H1 (cell line): ENCODE data around the gene METRN. TPM values are rescaled to one million over a fixed set of nuclear protein-coding genes. Genes with fewer than 3 reads are reported as not detected.

ENCODE experiments used
- BACH1 ChIP-seq: IDR thresholded peaks from 2 replicates; pipeline ENCODE4 v1.6.1; 2012; ENCODE audit warnings: low read length, improper control_type of control experiment
- EP300 ChIP-seq, 2 experiments: IDR thresholded peaks; 1 replicate in 1 of 2; 2 replicates in 1 of 2; pipeline ENCODE4 v1.6.1; 2011 to 2012; ENCODE audit warnings: low read depth in 2 of 2, low read length in 2 of 2, mild to moderate bottlenecking in 2 of 2, borderline replicate concordance in 1 of 2, inconsistent platforms in 1 of 2, moderate library complexity in 1 of 2
- JUN ChIP-seq: IDR thresholded peaks from 2 replicates; pipeline ENCODE4 v1.6.1; 2011; ENCODE audit warnings: low read depth, mild to moderate bottlenecking, improper control_type of control experiment, low read length
- JUND ChIP-seq: IDR thresholded peaks from 2 replicates; pipeline ENCODE4 v1.6.1; 2011; ENCODE audit warnings: mild to moderate bottlenecking, improper control_type of control experiment, low read length
- POLR2AphosphoS5 ChIP-seq: IDR thresholded peaks from 2 replicates; pipeline ENCODE4 v1.6.1; 2011; ENCODE audit warnings: low read depth, low read length
- RFX5 ChIP-seq: IDR thresholded peaks from 2 replicates; pipeline ENCODE4 v1.6.1; 2011; ENCODE audit warnings: low read depth, low read length, improper control_type of control experiment, borderline replicate concordance
- SIRT6 ChIP-seq: IDR thresholded peaks from one replicate; pipeline ENCODE4 v1.7.1; 2012; ENCODE audit warnings: low read length, inconsistent platforms
- SRF ChIP-seq: IDR thresholded peaks from 2 replicates; pipeline ENCODE4 v1.6.1; 2011; ENCODE audit warnings: mild to moderate bottlenecking, low read depth, low read length, moderate library complexity
- TAF1 ChIP-seq: IDR thresholded peaks from 2 replicates; pipeline ENCODE4 v1.6.1; 2011; ENCODE audit warnings: mild to moderate bottlenecking, low read depth, low read length
- TAF7 ChIP-seq: optimal IDR thresholded peaks from 2 replicates; pipeline ENCODE3; 2011; ENCODE audit warnings: low read depth, mild to moderate bottlenecking, inconsistent platforms, low read length, moderate library complexity, borderline replicate concordance
- TCF12 ChIP-seq: IDR thresholded peaks from 2 replicates; pipeline ENCODE4 v1.6.1; 2011; ENCODE audit warnings: low read depth, mild to moderate bottlenecking, low read length
- polyA plus RNA-seq, 7 experiments: library from polyadenylated mRNA; depleted of rRNA in 3 of 7; stranded (reverse) in 5 of 7; unstranded in 2 of 7; fragments of >200 nt in 5 of 7; fragments of 200-250 nt in 2 of 7; gene quantifications; 1 replicate in 5 of 7; 2 replicates in 1 of 7; 4 replicates in 1 of 7; pipeline versions ENCODE4 v1.2.1 to v1.2.3, GENCODE V29; 2011 to 2013; ENCODE audit warnings: missing spikeins in 2 of 7, mixed read lengths in 2 of 7
- total RNA-seq: library from RNA; stranded (reverse); fragmentation: NEBNext Ultra II Directional; extraction: Animal tissue kit (Norgen Biotek cat#: 25700); gene quantifications from 2 replicates; pipeline ENCODE4 v1.2.1, GENCODE V29; 2021
- TF ChIP-seq, protein P1 (sequence below): fragments of 300-600 bp; sonication (generic); IDR thresholded peaks from 2 replicates; pipeline ENCODE4 v1.7.1; 2012; ENCODE audit warnings: low read length, moderate library complexity, mild to moderate bottlenecking, inconsistent platforms; ENCODE audit not compliant: insufficient replicate concordance
- TF ChIP-seq, protein P2 (sequence below): IDR thresholded peaks from 2 replicates; pipeline ENCODE4 v1.6.1; 2012; ENCODE audit warnings: inconsistent platforms

Gene METRN
- total and polyA plus RNA-seq, 2 of the 8 experiments (the other 6 are each of a cell fraction or from before 2014, with no cell fraction given): 18.7 to 25.8 TPM

DNA sequence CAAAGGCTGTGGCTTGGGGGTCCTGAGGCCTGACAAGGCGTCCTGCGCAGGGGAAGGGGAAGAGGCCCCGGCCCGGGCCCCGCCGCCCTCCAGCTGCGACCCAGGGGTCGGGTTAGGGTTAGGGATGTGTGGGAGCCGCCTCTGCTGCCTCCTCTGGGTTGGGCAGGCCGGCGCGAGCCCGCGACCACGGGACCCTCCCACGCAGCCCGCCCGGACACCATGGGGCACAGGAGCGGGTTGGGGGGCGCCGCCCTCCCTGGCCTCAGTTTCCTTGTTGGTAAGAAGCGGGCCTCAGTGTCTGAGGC is 25.5 kb downstream of the METRN start (continued):
- TF ChIP-seq, protein P1, sequence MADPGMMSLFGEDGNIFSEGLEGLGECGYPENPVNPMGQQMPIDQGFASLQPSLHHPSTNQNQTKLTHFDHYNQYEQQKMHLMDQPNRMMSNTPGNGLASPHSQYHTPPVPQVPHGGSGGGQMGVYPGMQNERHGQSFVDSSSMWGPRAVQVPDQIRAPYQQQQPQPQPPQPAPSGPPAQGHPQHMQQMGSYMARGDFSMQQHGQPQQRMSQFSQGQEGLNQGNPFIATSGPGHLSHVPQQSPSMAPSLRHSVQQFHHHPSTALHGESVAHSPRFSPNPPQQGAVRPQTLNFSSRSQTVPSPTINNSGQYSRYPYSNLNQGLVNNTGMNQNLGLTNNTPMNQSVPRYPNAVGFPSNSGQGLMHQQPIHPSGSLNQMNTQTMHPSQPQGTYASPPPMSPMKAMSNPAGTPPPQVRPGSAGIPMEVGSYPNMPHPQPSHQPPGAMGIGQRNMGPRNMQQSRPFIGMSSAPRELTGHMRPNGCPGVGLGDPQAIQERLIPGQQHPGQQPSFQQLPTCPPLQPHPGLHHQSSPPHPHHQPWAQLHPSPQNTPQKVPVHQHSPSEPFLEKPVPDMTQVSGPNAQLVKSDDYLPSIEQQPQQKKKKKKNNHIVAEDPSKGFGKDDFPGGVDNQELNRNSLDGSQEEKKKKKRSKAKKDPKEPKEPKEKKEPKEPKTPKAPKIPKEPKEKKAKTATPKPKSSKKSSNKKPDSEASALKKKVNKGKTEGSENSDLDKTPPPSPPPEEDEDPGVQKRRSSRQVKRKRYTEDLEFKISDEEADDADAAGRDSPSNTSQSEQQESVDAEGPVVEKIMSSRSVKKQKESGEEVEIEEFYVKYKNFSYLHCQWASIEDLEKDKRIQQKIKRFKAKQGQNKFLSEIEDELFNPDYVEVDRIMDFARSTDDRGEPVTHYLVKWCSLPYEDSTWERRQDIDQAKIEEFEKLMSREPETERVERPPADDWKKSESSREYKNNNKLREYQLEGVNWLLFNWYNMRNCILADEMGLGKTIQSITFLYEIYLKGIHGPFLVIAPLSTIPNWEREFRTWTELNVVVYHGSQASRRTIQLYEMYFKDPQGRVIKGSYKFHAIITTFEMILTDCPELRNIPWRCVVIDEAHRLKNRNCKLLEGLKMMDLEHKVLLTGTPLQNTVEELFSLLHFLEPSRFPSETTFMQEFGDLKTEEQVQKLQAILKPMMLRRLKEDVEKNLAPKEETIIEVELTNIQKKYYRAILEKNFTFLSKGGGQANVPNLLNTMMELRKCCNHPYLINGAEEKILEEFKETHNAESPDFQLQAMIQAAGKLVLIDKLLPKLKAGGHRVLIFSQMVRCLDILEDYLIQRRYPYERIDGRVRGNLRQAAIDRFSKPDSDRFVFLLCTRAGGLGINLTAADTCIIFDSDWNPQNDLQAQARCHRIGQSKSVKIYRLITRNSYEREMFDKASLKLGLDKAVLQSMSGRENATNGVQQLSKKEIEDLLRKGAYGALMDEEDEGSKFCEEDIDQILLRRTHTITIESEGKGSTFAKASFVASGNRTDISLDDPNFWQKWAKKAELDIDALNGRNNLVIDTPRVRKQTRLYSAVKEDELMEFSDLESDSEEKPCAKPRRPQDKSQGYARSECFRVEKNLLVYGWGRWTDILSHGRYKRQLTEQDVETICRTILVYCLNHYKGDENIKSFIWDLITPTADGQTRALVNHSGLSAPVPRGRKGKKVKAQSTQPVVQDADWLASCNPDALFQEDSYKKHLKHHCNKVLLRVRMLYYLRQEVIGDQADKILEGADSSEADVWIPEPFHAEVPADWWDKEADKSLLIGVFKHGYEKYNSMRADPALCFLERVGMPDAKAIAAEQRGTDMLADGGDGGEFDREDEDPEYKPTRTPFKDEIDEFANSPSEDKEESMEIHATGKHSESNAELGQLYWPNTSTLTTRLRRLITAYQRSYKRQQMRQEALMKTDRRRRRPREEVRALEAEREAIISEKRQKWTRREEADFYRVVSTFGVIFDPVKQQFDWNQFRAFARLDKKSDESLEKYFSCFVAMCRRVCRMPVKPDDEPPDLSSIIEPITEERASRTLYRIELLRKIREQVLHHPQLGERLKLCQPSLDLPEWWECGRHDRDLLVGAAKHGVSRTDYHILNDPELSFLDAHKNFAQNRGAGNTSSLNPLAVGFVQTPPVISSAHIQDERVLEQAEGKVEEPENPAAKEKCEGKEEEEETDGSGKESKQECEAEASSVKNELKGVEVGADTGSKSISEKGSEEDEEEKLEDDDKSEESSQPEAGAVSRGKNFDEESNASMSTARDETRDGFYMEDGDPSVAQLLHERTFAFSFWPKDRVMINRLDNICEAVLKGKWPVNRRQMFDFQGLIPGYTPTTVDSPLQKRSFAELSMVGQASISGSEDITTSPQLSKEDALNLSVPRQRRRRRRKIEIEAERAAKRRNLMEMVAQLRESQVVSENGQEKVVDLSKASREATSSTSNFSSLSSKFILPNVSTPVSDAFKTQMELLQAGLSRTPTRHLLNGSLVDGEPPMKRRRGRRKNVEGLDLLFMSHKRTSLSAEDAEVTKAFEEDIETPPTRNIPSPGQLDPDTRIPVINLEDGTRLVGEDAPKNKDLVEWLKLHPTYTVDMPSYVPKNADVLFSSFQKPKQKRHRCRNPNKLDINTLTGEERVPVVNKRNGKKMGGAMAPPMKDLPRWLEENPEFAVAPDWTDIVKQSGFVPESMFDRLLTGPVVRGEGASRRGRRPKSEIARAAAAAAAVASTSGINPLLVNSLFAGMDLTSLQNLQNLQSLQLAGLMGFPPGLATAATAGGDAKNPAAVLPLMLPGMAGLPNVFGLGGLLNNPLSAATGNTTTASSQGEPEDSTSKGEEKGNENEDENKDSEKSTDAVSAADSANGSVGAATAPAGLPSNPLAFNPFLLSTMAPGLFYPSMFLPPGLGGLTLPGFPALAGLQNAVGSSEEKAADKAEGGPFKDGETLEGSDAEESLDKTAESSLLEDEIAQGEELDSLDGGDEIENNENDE: no peak
- no peak for TF ChIP-seq TAF1
- TF ChIP-seq SRF: no peak
- TF ChIP-seq, protein P2, sequence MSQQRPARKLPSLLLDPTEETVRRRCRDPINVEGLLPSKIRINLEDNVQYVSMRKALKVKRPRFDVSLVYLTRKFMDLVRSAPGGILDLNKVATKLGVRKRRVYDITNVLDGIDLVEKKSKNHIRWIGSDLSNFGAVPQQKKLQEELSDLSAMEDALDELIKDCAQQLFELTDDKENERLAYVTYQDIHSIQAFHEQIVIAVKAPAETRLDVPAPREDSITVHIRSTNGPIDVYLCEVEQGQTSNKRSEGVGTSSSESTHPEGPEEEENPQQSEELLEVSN: no peak
- no peak for TF ChIP-seq JUND
- TF ChIP-seq TCF12: no peak
- 0 out of 2 replicates have a peak, but pooled peaks have one; percentile 0 for TF ChIP-seq BACH1
- TF ChIP-seq EP300 (IDR thresholded peaks at IDR 0.05; ENCODE audit: borderline replicate concordance in 1 of 2, low read depth in 2 of 2, low read length in 2 of 2): no peak
- no peak for TF ChIP-seq JUN
- no peak for TF ChIP-seq RFX5
- no peak for TF ChIP-seq SIRT6
- TF ChIP-seq TAF7: no peak
- no peak for TF ChIP-seq POLR2AphosphoS5
